NCI-H1048 (cell line): ENCODE data around the gene RPL37A.

Experiments used
- DNase-seq: peaks from one replicate; lab custom pipeline; 2025; lab: John Stamatoyannopoulos, UW

The RPL37A gene

DNA sequence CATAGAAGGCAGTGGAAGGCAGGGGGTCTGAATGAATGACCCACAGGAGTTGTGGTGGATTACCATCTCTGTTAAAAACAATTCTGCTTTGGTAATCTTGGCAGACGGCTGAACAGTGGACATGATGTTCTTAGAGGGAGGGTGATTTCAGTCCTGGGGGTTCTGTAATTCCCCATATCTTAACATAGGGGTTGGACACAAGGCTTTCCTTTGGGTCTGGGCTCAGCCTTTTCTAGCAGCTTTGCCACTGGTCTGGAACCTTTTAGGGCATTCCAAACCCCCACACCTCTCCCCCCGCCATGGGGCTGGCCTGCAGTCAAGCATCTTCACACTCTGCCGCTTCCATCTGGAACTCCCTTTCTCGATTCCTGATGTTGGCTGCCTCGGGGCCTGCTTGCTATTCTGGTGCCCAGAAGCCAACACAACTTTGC is 50.3 kb downstream of the RPL37A start:
- no peak for DNase-seq

GRCh38 chr2:216549926-216550690 is 51.5 kb downstream of the RPL37A start:
- no peak for DNase-seq

DNA sequence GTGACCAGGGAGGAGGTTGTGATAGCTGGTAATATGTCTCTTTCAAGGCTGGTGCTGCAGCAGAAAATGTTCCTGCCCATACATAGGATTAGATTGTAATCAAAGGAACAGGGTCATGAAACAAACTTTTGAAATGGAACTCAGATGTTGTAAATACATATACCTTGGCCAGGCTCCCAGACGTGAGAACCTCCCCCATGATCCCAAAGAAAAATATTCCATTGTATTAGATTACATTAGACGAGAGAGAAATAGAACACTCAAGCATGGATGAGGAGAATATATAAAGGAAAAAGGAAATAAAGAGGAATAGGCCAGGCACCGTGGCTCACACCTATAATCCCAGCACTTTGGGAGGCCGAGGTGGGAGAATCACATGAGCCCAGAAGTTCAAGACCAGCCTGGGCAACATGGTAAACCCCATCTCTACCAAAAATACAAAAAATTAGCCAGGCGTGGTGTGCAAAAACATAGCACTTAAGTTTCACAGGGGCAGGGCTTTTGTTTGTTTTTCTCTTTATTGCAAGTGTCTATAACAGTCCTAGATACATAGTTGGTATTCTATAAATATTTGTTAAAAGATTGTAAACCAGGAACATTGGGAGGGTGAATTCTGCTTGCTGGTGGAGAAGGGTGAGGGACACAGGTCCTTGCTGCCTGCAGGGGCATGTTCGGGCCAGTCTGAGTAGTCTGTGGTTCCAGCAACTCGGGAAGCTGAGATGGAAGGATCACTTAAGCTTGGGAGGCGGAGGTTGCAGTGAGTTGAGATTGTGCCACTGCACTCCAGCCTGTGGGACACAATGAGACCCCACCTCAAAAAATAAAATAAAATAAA is 52.8 kb downstream of the RPL37A start:
- DNase-seq: no peak

DNA sequence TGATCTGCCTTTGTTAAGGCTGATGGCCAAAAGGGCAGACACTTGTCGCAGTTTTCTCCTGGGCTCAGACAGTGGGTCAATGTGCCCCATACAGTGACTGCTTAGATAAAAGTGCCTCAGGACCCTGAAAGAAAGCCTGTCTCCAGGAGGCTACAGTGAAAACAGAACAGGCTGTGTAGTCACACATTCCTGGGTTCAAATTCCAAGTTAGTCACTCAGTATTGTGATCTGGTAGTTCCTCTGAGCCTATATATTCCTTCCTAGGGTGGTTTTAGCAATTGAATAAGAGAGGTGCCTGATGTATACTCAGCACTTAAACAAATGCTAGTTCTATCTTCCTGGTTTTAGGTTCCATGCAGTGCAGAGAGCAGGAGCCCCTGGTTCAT is 54.4 kb downstream of the RPL37A start:
- DNase-seq: no peak
